Measurements from ENCODE around the gene BET1L. TPM values are rescaled to one million over a fixed set of nuclear protein-coding genes. Genes with fewer than 3 reads are reported as not detected.

Gene BET1L
- total RNA-seq, 1 experiment from 2014 or later: 89.0 TPM

GRCh38 chr11:212150-213100 lies 5.2 kb upstream of the BET1L start:
- H3K4me1 ChIP-seq (ENCODE audit: control insufficient read depth, insufficient read depth, low read length): peaks cover 21% of the 10 kb centered on the region
- BruUV-seq (replicated peaks): no TSS peak
- ATAC-seq (no peak), DNase-seq (ENCODE audit: low read depth, low spot score) (no peak)
- ChIA-PET CTCF (no interaction called here), POLR2A (no interaction called here)
- in situ Hi-C loops (cut with HindIII; ENCODE audit: low pct_unique_long_range_greater_than_20kb, low sequenced_read_pairs) (no loop called here), intact Hi-C loops (cut with micrococcal nuclease; ENCODE audit: unreplicated experiment) (loop anchor here (10.0 kb wide), 1 partner anchor 142 kb away; no protein-coding TSS in a partner anchor)
- TF ChIP-seq CTCF (IDR thresholded peaks at IDR 0.05): no peak
- TF ChIP-seq TCF7L2 (IDR thresholded peaks at IDR 0.05; ENCODE audit: low read depth, low read length): no peak
- peaks cover 38% of the 10 kb centered on the region for H3K36me3 ChIP-seq (ENCODE audit: control insufficient read depth, insufficient read depth, low read length)
- no peaks in the 10 kb centered on the region for H3K9me3 ChIP-seq (ENCODE audit: control insufficient read depth, insufficient read depth, low read depth, low read length)
- no peaks in the 10 kb centered on the region for H3K27me3 ChIP-seq (ENCODE audit: control insufficient read depth, insufficient read depth, low read length)
- no peak overlapping the region for H3K27ac ChIP-seq (ENCODE audit: low read length)
- no peak overlapping the region for H3K4me3 ChIP-seq (ENCODE audit: low read depth in 2 of 2, low read length in 2 of 2)

GRCh38 chr11:211741-212140 lies 4.5 kb upstream of the BET1L start:
- TF ChIP-seq TCF7L2 (IDR thresholded peaks at IDR 0.05; ENCODE audit: low read depth, low read length): no peak
- no peak for DNase-seq (ENCODE audit: low read depth, low spot score)
- in situ Hi-C loops (cut with HindIII; ENCODE audit: low pct_unique_long_range_greater_than_20kb, low sequenced_read_pairs): no loop called here
- H3K27ac ChIP-seq (ENCODE audit: low read length): no peak overlapping the region
- no peak for ATAC-seq
- H3K9me3 ChIP-seq (ENCODE audit: control insufficient read depth, insufficient read depth, low read depth, low read length): no peaks in the 10 kb centered on the region
- peaks cover 38% of the 10 kb centered on the region for H3K36me3 ChIP-seq (ENCODE audit: control insufficient read depth, insufficient read depth, low read length)
- ChIA-PET POLR2A (no interaction called here), CTCF (no interaction called here)
- H3K27me3 ChIP-seq (ENCODE audit: control insufficient read depth, insufficient read depth, low read length): no peaks in the 10 kb centered on the region
- intact Hi-C loops (cut with micrococcal nuclease; ENCODE audit: unreplicated experiment): loop anchor here (10.0 kb wide), 1 partner anchor 143 kb away; no protein-coding TSS in a partner anchor
- no TSS peak for BruUV-seq (replicated peaks)
- H3K4me3 ChIP-seq (ENCODE audit: low read depth in 2 of 2, low read length in 2 of 2): no peak overlapping the region
- H3K4me1 ChIP-seq (ENCODE audit: control insufficient read depth, insufficient read depth, low read length): peaks cover 21% of the 10 kb centered on the region

- Histone ChIP-seq H3K36me3 (ENCODE audit: control insufficient read depth, insufficient read depth, low read length) (peaks cover 38% of the 10 kb centered on the region), H3K4me3 (ENCODE audit: low read depth in 2 of 2, low read length in 2 of 2) (no peak overlapping the region), H3K9me3 (ENCODE audit: control insufficient read depth, insufficient read depth, low read depth, low read length) (no peaks in the 10 kb centered on the region), H3K4me1 (ENCODE audit: control insufficient read depth, insufficient read depth, low read length) (peaks cover 23% of the 10 kb centered on the region), H3K27ac (ENCODE audit: low read length) (peak overlapping the region; percentile 100), H3K27me3 (ENCODE audit: control insufficient read depth, insufficient read depth, low read length) (no peaks in the 10 kb centered on the region)
- POLR2A ChIA-PET: no interaction called here
- BruUV-seq (replicated peaks): no TSS peak
- no peak for DNase-seq (ENCODE audit: low read depth, low spot score)
- TF ChIP-seq REST (IDR thresholded peaks at IDR 0.05; ENCODE audit: insufficient read depth in 1 of 2, low read depth in 2 of 2, low read length in 1 of 2) (no peak), SIN3A (IDR thresholded peaks at IDR 0.05; ENCODE audit: borderline replicate concordance, insufficient read depth, low read depth, low read length) (no peak), CTCF (IDR thresholded peaks at IDR 0.05) (no peak), POLR2AphosphoS5 (IDR thresholded peaks at IDR 0.05; ENCODE audit: low read depth, low read length) (no peak), TCF7L2 (IDR thresholded peaks at IDR 0.05; ENCODE audit: low read depth, low read length) (no peak)
- in situ Hi-C loops (cut with HindIII; ENCODE audit: low pct_unique_long_range_greater_than_20kb, low sequenced_read_pairs) (no loop called here), intact Hi-C loops (cut with micrococcal nuclease; ENCODE audit: unreplicated experiment) (loop anchor here (10.0 kb wide), 1 partner anchor 144 kb away; no protein-coding TSS in a partner anchor)
- CTCF ChIA-PET: no interaction called here
- ATAC-seq: no peak
Observed at GRCh38 chr11:211295-211694, 4.1 kb upstream of the BET1L start.

Data from Panc1 (cell line).